ENCODE measurements around the gene SLC20A1.

SLC20A1 gene

GRCh38 chr2:112670252-112671022 is 24.7 kb downstream of the SLC20A1 start:
- H3K4me3 ChIP-seq (ENCODE audit: low read depth, low read length): no peak overlapping the region
- DNase-seq (ENCODE audit: low read depth): no peak

GRCh38 chr2:112671801-112672200 is 26.1 kb downstream of the SLC20A1 start:
- no peak overlapping the region for H3K4me3 ChIP-seq (ENCODE audit: low read depth, low read length)
- no peak for DNase-seq (ENCODE audit: low read depth)

- no peak for DNase-seq (ENCODE audit: low read depth)
- no peak overlapping the region for H3K4me3 ChIP-seq (ENCODE audit: low read depth, low read length)
Observed at GRCh38 chr2:112673008-112673407, 27.3 kb downstream of the SLC20A1 start.

GRCh38 chr2:112674229-112674628 is 28.5 kb downstream of the SLC20A1 start:
- no peak for DNase-seq (ENCODE audit: low read depth)
- no peak overlapping the region for H3K4me3 ChIP-seq (ENCODE audit: low read depth, low read length)

GRCh38 chr2:112679484-112679883 is 33.7 kb downstream of the SLC20A1 start:
- H3K4me3 ChIP-seq (ENCODE audit: low read depth, low read length): no peak overlapping the region
- no peak for DNase-seq (ENCODE audit: low read depth)

GRCh38 chr2:112680666-112681101 is 34.9 kb downstream of the SLC20A1 start:
- no peak for DNase-seq (ENCODE audit: low read depth)
- no peak overlapping the region for H3K4me3 ChIP-seq (ENCODE audit: low read depth, low read length)

GRCh38 chr2:112682101-112682500 is 36.4 kb downstream of the SLC20A1 start:
- H3K4me3 ChIP-seq (ENCODE audit: low read depth, low read length): no peak overlapping the region
- DNase-seq (ENCODE audit: low read depth): no peak

- DNase-seq (ENCODE audit: low read depth): no peak
Observed at GRCh38 chr2:112683550-112684414, 38.0 kb downstream of the SLC20A1 start.

GRCh38 chr2:112684415-112684775 is 38.7 kb downstream of the SLC20A1 start:
- no peak overlapping the region for H3K4me3 ChIP-seq (ENCODE audit: low read depth, low read length)
- DNase-seq (ENCODE audit: low read depth): no peak

More at GRCh38 chr2:112683550-112684414, 38.0 kb downstream of the SLC20A1 start:
- H3K4me3 ChIP-seq (ENCODE audit: low read depth, low read length): no peak overlapping the region

GRCh38 chr2:112685271-112685884 is 39.6 kb downstream of the SLC20A1 start:
- no peak for DNase-seq (ENCODE audit: low read depth)
- H3K4me3 ChIP-seq (ENCODE audit: low read depth, low read length): no peak overlapping the region

- DNase-seq (ENCODE audit: low read depth): no peak
- no peak overlapping the region for H3K4me3 ChIP-seq (ENCODE audit: low read depth, low read length)
Observed at GRCh38 chr2:112686348-112687217, 40.8 kb downstream of the SLC20A1 start.

- H3K4me3 ChIP-seq (ENCODE audit: low read depth, low read length): no peak overlapping the region
- DNase-seq (ENCODE audit: low read depth): no peak
Observed at GRCh38 chr2:112687522-112687921, 41.8 kb downstream of the SLC20A1 start.

- no peak for DNase-seq (ENCODE audit: low read depth)
- no peak overlapping the region for H3K4me3 ChIP-seq (ENCODE audit: low read depth, low read length)
Observed at GRCh38 chr2:112688086-112688880, 42.5 kb downstream of the SLC20A1 start.

- H3K4me3 ChIP-seq (ENCODE audit: low read depth, low read length): no peak overlapping the region
- DNase-seq (ENCODE audit: low read depth): no peak
Observed at GRCh38 chr2:112690853-112691401, 45.2 kb downstream of the SLC20A1 start.

- DNase-seq (ENCODE audit: low read depth): peak; percentile 23
- no peak overlapping the region for H3K4me3 ChIP-seq (ENCODE audit: low read depth, low read length)
Observed at GRCh38 chr2:112691881-112692281, 46.1 kb downstream of the SLC20A1 start.

- H3K4me3 ChIP-seq (ENCODE audit: low read depth, low read length): no peak overlapping the region
- peak; percentile 87 for DNase-seq (ENCODE audit: low read depth)
Observed at GRCh38 chr2:112692495-112692911, 46.8 kb downstream of the SLC20A1 start.

GRCh38 chr2:112692918-112693317 is 47.2 kb downstream of the SLC20A1 start:
- H3K4me3 ChIP-seq (ENCODE audit: low read depth, low read length): no peak overlapping the region
- no peak for DNase-seq (ENCODE audit: low read depth)

GRCh38 chr2:112693596-112693995 is 47.9 kb downstream of the SLC20A1 start:
- no peak overlapping the region for H3K4me3 ChIP-seq (ENCODE audit: low read depth, low read length)
- no peak for DNase-seq (ENCODE audit: low read depth)
